ENCODE results near the gene SMIM10L2A.
A peak's percentile ranks its signal among the peaks of the same experiment; 100 is the strongest.

Gene SMIM10L2A

DNA sequence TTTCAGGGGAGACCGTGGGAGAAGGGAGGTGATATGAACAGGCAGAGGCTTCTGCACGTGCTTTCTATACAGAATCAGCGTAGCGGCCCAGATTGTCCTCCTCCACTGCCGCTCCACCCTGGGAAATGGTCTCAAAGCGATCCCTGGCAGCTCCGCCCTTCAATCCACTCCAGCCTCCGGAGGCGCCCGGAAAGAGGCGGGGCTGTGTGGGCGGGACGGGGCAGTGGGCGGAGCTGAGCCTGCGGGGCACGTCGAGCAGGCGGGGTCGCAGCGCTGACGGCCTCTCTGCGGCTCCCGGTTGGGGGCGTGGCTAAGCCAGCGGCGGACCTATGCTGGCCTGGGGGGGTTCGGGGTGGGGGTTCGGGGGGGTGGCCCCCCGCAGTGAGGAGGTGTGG lies 210 bp upstream of the SMIM10L2A start (continued):
- TF ChIP-seq, protein P1, sequence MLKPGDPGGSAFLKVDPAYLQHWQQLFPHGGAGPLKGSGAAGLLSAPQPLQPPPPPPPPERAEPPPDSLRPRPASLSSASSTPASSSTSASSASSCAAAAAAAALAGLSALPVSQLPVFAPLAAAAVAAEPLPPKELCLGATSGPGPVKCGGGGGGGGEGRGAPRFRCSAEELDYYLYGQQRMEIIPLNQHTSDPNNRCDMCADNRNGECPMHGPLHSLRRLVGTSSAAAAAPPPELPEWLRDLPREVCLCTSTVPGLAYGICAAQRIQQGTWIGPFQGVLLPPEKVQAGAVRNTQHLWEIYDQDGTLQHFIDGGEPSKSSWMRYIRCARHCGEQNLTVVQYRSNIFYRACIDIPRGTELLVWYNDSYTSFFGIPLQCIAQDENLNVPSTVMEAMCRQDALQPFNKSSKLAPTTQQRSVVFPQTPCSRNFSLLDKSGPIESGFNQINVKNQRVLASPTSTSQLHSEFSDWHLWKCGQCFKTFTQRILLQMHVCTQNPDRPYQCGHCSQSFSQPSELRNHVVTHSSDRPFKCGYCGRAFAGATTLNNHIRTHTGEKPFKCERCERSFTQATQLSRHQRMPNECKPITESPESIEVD (tag by site-specific recombination; IDR thresholded peaks at IDR 0.05), result no peak
- TF ChIP-seq, protein P2, sequence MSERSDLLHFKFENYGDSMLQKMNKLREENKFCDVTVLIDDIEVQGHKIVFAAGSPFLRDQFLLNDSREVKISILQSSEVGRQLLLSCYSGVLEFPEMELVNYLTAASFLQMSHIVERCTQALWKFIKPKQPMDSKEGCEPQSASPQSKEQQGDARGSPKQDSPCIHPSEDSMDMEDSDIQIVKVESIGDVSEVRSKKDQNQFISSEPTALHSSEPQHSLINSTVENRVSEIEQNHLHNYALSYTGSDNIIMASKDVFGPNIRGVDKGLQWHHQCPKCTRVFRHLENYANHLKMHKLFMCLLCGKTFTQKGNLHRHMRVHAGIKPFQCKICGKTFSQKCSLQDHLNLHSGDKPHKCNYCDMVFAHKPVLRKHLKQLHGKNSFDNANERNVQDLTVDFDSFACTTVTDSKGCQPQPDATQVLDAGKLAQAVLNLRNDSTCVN (tag by site-specific recombination; optimal IDR thresholded peaks at IDR 0.05), result no peak
- no peak for TF ChIP-seq ZNF214 (tag by site-specific recombination; IDR thresholded peaks at IDR 0.05; ENCODE audit: borderline replicate concordance)
- TF ChIP-seq ZNF24 (tag by site-specific recombination; IDR thresholded peaks at IDR 0.05), result no peak
- TF ChIP-seq ZNF610 (tag by site-specific recombination; IDR thresholded peaks at IDR 0.05; ENCODE audit: borderline replicate concordance), result peak; percentile 59; the same call in 1 of the 2 replicates
- TF ChIP-seq SP7 (tag by site-specific recombination; IDR thresholded peaks at IDR 0.05), result peak; percentile 61
- no peak for TF ChIP-seq ZFP37 (tag by site-specific recombination; IDR thresholded peaks at IDR 0.05)
- TF ChIP-seq ZNF777 (tag by site-specific recombination; IDR thresholded peaks at IDR 0.05; ENCODE audit: borderline replicate concordance), result no peak
- TF ChIP-seq GLI2 (tag by site-specific recombination; IDR thresholded peaks at IDR 0.05; ENCODE audit: borderline replicate concordance, low read depth), result no peak
- 0 out of 2 replicates have a peak, but pooled peaks have one; percentile 33 for TF ChIP-seq GLIS2 (tag by site-specific recombination; IDR thresholded peaks at IDR 0.05)
- no peak for TF ChIP-seq ZEB2 (tag by site-specific recombination; IDR thresholded peaks at IDR 0.05)
- TF ChIP-seq KLF8 (tag by site-specific recombination; IDR thresholded peaks at IDR 0.05), result peak; percentile 47; the same call in 1 of the 2 replicates
- no peak for TF ChIP-seq ZNF501 (tag by site-specific recombination; IDR thresholded peaks at IDR 0.05)
- 0 out of 2 replicates have a peak, but pooled peaks have one; percentile 0 for TF ChIP-seq ZNF335 (tag by site-specific recombination; conservative IDR thresholded peaks at IDR 0.05)
- TF ChIP-seq MZF1 (tag by site-specific recombination; IDR thresholded peaks at IDR 0.05; ENCODE audit: borderline replicate concordance), result no peak
- TF ChIP-seq GFI1B (tag by site-specific recombination; IDR thresholded peaks at IDR 0.05), result no peak
- peak; percentile 83 for TF ChIP-seq EGR2 (tag by site-specific recombination; IDR thresholded peaks at IDR 0.05; ENCODE audit: low read depth)
- TF ChIP-seq ZNF16 (tag by site-specific recombination; IDR thresholded peaks at IDR 0.05; ENCODE audit: low read depth), result no peak
- no peak for TF ChIP-seq ZNF423 (tag by site-specific recombination; IDR thresholded peaks at IDR 0.05)
- TF ChIP-seq KLF9 (tag by site-specific recombination; IDR thresholded peaks at IDR 0.05; ENCODE audit: low read depth), result peak; percentile 90
- no peak for TF ChIP-seq ZNF138 (tag by site-specific recombination; IDR thresholded peaks at IDR 0.05; ENCODE audit: borderline replicate concordance)
- TF ChIP-seq, protein P3, sequence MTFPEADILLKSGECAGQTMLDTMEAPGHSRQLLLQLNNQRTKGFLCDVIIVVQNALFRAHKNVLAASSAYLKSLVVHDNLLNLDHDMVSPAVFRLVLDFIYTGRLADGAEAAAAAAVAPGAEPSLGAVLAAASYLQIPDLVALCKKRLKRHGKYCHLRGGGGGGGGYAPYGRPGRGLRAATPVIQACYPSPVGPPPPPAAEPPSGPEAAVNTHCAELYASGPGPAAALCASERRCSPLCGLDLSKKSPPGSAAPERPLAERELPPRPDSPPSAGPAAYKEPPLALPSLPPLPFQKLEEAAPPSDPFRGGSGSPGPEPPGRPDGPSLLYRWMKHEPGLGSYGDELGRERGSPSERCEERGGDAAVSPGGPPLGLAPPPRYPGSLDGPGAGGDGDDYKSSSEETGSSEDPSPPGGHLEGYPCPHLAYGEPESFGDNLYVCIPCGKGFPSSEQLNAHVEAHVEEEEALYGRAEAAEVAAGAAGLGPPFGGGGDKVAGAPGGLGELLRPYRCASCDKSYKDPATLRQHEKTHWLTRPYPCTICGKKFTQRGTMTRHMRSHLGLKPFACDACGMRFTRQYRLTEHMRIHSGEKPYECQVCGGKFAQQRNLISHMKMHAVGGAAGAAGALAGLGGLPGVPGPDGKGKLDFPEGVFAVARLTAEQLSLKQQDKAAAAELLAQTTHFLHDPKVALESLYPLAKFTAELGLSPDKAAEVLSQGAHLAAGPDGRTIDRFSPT (tag by site-specific recombination; IDR thresholded peaks at IDR 0.05), result no peak
- TF ChIP-seq ZFHX2 (tag by site-specific recombination; conservative IDR thresholded peaks at IDR 0.05), result peak; percentile 90
- TF ChIP-seq, protein P4, sequence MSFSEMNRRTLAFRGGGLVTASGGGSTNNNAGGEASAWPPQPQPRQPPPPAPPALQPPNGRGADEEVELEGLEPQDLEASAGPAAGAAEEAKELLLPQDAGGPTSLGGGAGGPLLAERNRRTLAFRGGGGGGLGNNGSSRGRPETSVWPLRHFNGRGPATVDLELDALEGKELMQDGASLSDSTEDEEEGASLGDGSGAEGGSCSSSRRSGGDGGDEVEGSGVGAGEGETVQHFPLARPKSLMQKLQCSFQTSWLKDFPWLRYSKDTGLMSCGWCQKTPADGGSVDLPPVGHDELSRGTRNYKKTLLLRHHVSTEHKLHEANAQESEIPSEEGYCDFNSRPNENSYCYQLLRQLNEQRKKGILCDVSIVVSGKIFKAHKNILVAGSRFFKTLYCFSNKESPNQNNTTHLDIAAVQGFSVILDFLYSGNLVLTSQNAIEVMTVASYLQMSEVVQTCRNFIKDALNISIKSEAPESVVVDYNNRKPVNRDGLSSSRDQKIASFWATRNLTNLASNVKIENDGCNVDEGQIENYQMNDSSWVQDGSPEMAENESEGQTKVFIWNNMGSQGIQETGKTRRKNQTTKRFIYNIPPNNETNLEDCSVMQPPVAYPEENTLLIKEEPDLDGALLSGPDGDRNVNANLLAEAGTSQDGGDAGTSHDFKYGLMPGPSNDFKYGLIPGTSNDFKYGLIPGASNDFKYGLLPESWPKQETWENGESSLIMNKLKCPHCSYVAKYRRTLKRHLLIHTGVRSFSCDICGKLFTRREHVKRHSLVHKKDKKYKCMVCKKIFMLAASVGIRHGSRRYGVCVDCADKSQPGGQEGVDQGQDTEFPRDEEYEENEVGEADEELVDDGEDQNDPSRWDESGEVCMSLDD (tag by site-specific recombination; IDR thresholded peaks at IDR 0.05), result no peak
- no peak for TF ChIP-seq ZNF621 (tag by site-specific recombination; IDR thresholded peaks at IDR 0.05)
- no peak for TF ChIP-seq ZNF19 (tag by site-specific recombination; IDR thresholded peaks at IDR 0.05; ENCODE audit: low read depth)
- TF ChIP-seq KLF1 (tag by site-specific recombination; IDR thresholded peaks at IDR 0.05), result peak; percentile 43
- peak; percentile 100 for TF ChIP-seq ZBTB8A (tag by site-specific recombination; IDR thresholded peaks at IDR 0.05)
- TF ChIP-seq ZNF184 (tag by site-specific recombination; IDR thresholded peaks at IDR 0.05), result no peak
- no peak for TF ChIP-seq ZNF426 (tag by site-specific recombination; IDR thresholded peaks at IDR 0.05)
- peak; percentile 96 for TF ChIP-seq SP3 (tag by site-specific recombination; IDR thresholded peaks at IDR 0.05)
- TF ChIP-seq, protein P5, sequence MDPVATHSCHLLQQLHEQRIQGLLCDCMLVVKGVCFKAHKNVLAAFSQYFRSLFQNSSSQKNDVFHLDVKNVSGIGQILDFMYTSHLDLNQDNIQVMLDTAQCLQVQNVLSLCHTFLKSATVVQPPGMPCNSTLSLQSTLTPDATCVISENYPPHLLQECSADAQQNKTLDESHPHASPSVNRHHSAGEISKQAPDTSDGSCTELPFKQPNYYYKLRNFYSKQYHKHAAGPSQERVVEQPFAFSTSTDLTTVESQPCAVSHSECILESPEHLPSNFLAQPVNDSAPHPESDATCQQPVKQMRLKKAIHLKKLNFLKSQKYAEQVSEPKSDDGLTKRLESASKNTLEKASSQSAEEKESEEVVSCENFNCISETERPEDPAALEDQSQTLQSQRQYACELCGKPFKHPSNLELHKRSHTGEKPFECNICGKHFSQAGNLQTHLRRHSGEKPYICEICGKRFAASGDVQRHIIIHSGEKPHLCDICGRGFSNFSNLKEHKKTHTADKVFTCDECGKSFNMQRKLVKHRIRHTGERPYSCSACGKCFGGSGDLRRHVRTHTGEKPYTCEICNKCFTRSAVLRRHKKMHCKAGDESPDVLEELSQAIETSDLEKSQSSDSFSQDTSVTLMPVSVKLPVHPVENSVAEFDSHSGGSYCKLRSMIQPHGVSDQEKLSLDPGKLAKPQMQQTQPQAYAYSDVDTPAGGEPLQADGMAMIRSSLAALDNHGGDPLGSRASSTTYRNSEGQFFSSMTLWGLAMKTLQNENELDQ (tag by site-specific recombination; IDR thresholded peaks at IDR 0.05; ENCODE audit: low read depth), result no peak

Measured in HEK293 (cell line).